ENCODE measurements around the gene IFT81. TPM values are rescaled to one million over a fixed set of nuclear protein-coding genes. Genes with fewer than 3 reads are reported as not detected.

The IFT81 gene
- total RNA-seq = 7.3 TPM
- long read RNA-seq, transcript IFT81-201 (19 exons, 3,108 nt) = major isoform, 8 of 17 reads
- long read RNA-seq, partial matches to known transcripts = 1 of 17 reads
- long read RNA-seq, other reads (novel, unspliced or antisense) = 5 of 17 reads

- Histone ChIP-seq H3K4me3 (peak within 1 kb of the TSS; percentile 97), H3K36me3 (peaks cover 12% of the 10 kb centered on the region), H3K4me1 (peaks cover 6% of the 10 kb centered on the region), H3K27me3 (no peaks in the 10 kb centered on the region), H3K27ac (peak within 1 kb of the TSS; percentile 92), H3K9me3 (no peaks in the 10 kb centered on the region)
- DNase-seq (peak; percentile 97), ATAC-seq (peak; percentile 99)
- intact Hi-C loops (cut with DNase I) = no loop called here
- no peak for TF ChIP-seq CTCF (IDR thresholded peaks at IDR 0.05)
Measured at GRCh38 chr12:110124269-110124995, at the start of gene IFT81. Gene IFT81 (plus strand): TSS chr12:110124357. CDS start chr12:110127381, 3,024 bp downstream.

GRCh38 chr12:110075880-110076279, 48.3 kb upstream of the IFT81 start:
- intact Hi-C loops (cut with DNase I) = no loop called here
- no peak for ATAC-seq

DNA sequence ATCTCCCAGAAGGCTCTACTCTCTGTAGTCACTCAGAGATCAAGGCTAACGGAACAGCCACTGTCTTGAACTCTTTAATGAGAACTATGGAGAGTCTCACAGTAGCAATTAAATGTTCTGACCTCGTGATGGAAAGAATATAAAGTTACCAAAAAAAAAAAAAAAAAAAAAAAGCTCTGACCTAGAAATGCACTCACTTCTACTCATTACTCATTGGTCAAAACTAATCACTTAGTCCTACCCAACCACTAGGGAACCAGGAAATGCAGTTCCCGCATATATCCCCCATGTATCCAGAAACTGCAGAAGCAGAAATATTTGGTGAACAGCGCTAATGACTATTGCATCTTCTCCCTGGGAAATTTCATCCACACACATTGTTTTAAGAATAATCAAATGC, 46.4 kb upstream of the IFT81 start:
- Histone ChIP-seq H3K36me3 (no peaks in the 10 kb centered on the region), H3K27me3 (no peaks in the 10 kb centered on the region), H3K27ac (no peak overlapping the region), H3K9me3 (no peaks in the 10 kb centered on the region), H3K4me1 (peaks cover 13% of the 10 kb centered on the region), H3K4me3 (no peak overlapping the region)
- intact Hi-C loops (cut with DNase I) = no loop called here
- DNase-seq (no peak), ATAC-seq (no peak)
- TF ChIP-seq CTCF (IDR thresholded peaks at IDR 0.05) = no peak

More at GRCh38 chr12:110075880-110076279, 48.3 kb upstream of the IFT81 start:
- Histone ChIP-seq H3K4me3 (no peak overlapping the region), H3K9me3 (no peaks in the 10 kb centered on the region), H3K36me3 (no peaks in the 10 kb centered on the region), H3K27ac (no peak overlapping the region), H3K27me3 (no peaks in the 10 kb centered on the region), H3K4me1 (peaks cover 17% of the 10 kb centered on the region)
- no peak for DNase-seq
- TF ChIP-seq CTCF (IDR thresholded peaks at IDR 0.05) = no peak

- ATAC-seq (peak; percentile 91), DNase-seq (peak; percentile 82)
- intact Hi-C loops (cut with DNase I) = no loop called here
- no peaks in the 10 kb centered on the region for H3K27me3 ChIP-seq
- no peak for TF ChIP-seq CTCF (IDR thresholded peaks at IDR 0.05)
- H3K36me3 ChIP-seq = no peaks in the 10 kb centered on the region
- H3K4me3 ChIP-seq = peak overlapping the region; percentile 30
- H3K27ac ChIP-seq = peak overlapping the region; percentile 77
- no peaks in the 10 kb centered on the region for H3K9me3 ChIP-seq
- H3K4me1 ChIP-seq = peaks cover 4% of the 10 kb centered on the region
Measured at GRCh38 chr12:110079477-110080400, 44.4 kb upstream of the IFT81 start.

GRCh38 chr12:110080410-110080809, 43.7 kb upstream of the IFT81 start:
- Histone ChIP-seq H3K36me3 (no peaks in the 10 kb centered on the region), H3K27me3 (no peaks in the 10 kb centered on the region), H3K9me3 (no peaks in the 10 kb centered on the region), H3K4me1 (peaks cover 4% of the 10 kb centered on the region), H3K4me3 (no peak overlapping the region), H3K27ac (peak overlapping the region; percentile 77)
- DNase-seq (no peak), ATAC-seq (peak; percentile 65)
- no peak for TF ChIP-seq CTCF (IDR thresholded peaks at IDR 0.05)
- intact Hi-C loops (cut with DNase I) = no loop called here

All from upper lobe of right lung (tissue), 1 donor.